Measurements from ENCODE around the gene CD7. TPM values are rescaled to one million over a fixed set of nuclear protein-coding genes. Genes with fewer than 3 reads are reported as not detected.

The CD7 gene
- total RNA-seq, 2 experiments from 2014 or later: not detected

- POLR2A ChIA-PET: no interaction called here
- Histone ChIP-seq H3K27ac (ENCODE audit: low read depth, low read length, poor library complexity, severe bottlenecking) (no peak overlapping the region), H3K36me3 (ENCODE audit: insufficient read depth, low read length) (no peaks in the 10 kb centered on the region), H3K79me2 (ENCODE audit: insufficient read depth, low read depth, low read length) (no peaks in the 10 kb centered on the region), H3K4me3 (ENCODE audit: low read depth, low read length, poor library complexity, severe bottlenecking) (no peak overlapping the region), H3K4me1 (ENCODE audit: insufficient read depth, low read length, poor library complexity, severe bottlenecking) (peaks cover 26% of the 10 kb centered on the region), H3K9me3 (ENCODE audit: low read length) (no peaks in the 10 kb centered on the region), H3K9me2 (ENCODE audit: insufficient read depth, low read length) (no peaks in the 10 kb centered on the region), H2AFZ (ENCODE audit: low read length) (no peak overlapping the region), H3K4me2 (ENCODE audit: low read length) (no peak overlapping the region), H4K20me1 (ENCODE audit: insufficient read depth, low read length) (no peaks in the 10 kb centered on the region)
- no peak for TF ChIP-seq CTCF (conservative IDR thresholded peaks at IDR 0.05; ENCODE audit: low read length)
- no peak for TF ChIP-seq EZH2phosphoT487 (IDR thresholded peaks at IDR 0.05; ENCODE audit: borderline replicate concordance, low read depth, low read length)
- BruUV-seq (replicated peaks): no TSS peak
- DNase-seq (ENCODE audit: low spot score): no peak
- CTCF ChIA-PET (ENCODE audit: unreplicated experiment): no interaction called here
- intact Hi-C loops (cut with micrococcal nuclease; ENCODE audit: unreplicated experiment): no loop called here
These were observed 14.0 kb upstream of the CD7 start for GRCh38 chr17:82331345-82331939.

GRCh38 chr17:82330322-82331239 lies 13.2 kb upstream of the CD7 start:
- no peaks in the 10 kb centered on the region for H3K36me3 ChIP-seq (ENCODE audit: insufficient read depth, low read length)
- no peaks in the 10 kb centered on the region for H3K9me2 ChIP-seq (ENCODE audit: insufficient read depth, low read length)
- H2AFZ ChIP-seq (ENCODE audit: low read length): no peak overlapping the region
- no peaks in the 10 kb centered on the region for H3K9me3 ChIP-seq (ENCODE audit: low read length)
- H3K4me3 ChIP-seq (ENCODE audit: low read depth, low read length, poor library complexity, severe bottlenecking): no peak overlapping the region
- no peak overlapping the region for H3K4me2 ChIP-seq (ENCODE audit: low read length)
- no TSS peak for BruUV-seq (replicated peaks)
- TF ChIP-seq EZH2phosphoT487 (IDR thresholded peaks at IDR 0.05; ENCODE audit: borderline replicate concordance, low read depth, low read length): no peak
- no peak for TF ChIP-seq CTCF (conservative IDR thresholded peaks at IDR 0.05; ENCODE audit: low read length)
- peaks cover 20% of the 10 kb centered on the region for H3K4me1 ChIP-seq (ENCODE audit: insufficient read depth, low read length, poor library complexity, severe bottlenecking)
- CTCF ChIA-PET (ENCODE audit: unreplicated experiment): no interaction called here
- H4K20me1 ChIP-seq (ENCODE audit: insufficient read depth, low read length): no peaks in the 10 kb centered on the region
- intact Hi-C loops (cut with micrococcal nuclease; ENCODE audit: unreplicated experiment): no loop called here
- no peaks in the 10 kb centered on the region for H3K79me2 ChIP-seq (ENCODE audit: insufficient read depth, low read depth, low read length)
- DNase-seq (ENCODE audit: low spot score): peak; percentile 63
- H3K27ac ChIP-seq (ENCODE audit: low read depth, low read length, poor library complexity, severe bottlenecking): no peak overlapping the region
- POLR2A ChIA-PET: no interaction called here

All from OCI-LY7 (cell line).